Natural killer cell (primary cell): Measurements from ENCODE around the gene CPT2. TPM values are rescaled to one million over a fixed set of nuclear protein-coding genes. Genes with fewer than 3 reads are reported as not detected.

Source experiments
- ATAC-seq, 3 donors: fragments of 150-1000 bp in 2 of 3; fragments of 200-7000 bp in 1 of 3; cut with Tn5 transposase; 1 replicate in 1 of 3; 2 replicates in 2 of 3; pipeline ENCODE4 v1.10.0; 2021; ENCODE audit warnings: mild to moderate bottlenecking in 2 of 3, moderate library complexity in 2 of 3
- DNase-seq, 2 donors: peaks; one replicate each; pipeline versions ENCODE4 v3.0.0 to v3.0.0-alpha.2; 2013 to 2021; ENCODE audit warnings: mixed read lengths in 1 of 2
- H3K27ac ChIP-seq: one replicate; pipeline ENCODE4 v1.5.1; 2013; ENCODE audit warnings: mild to moderate bottlenecking, low read length
- H3K27me3 ChIP-seq: one replicate; pipeline ENCODE4 v1.6.1; 2013; ENCODE audit warnings: low read length; ENCODE audit not compliant: control insufficient read depth, insufficient read depth
- H3K36me3 ChIP-seq: one replicate; pipeline ENCODE4 v1.6.1; 2013; ENCODE audit warnings: low read length; ENCODE audit not compliant: control insufficient read depth, insufficient read depth
- H3K4me1 ChIP-seq: one replicate; pipeline ENCODE4 v1.6.1; 2013; ENCODE audit warnings: low read length; ENCODE audit not compliant: control insufficient read depth, insufficient read depth
- H3K4me3 ChIP-seq: one replicate; pipeline ENCODE4 v1.5.1; 2013; ENCODE audit warnings: low read length
- H3K9me3 ChIP-seq: one replicate; pipeline ENCODE4 v1.6.1; 2013; ENCODE audit warnings: low read length; ENCODE audit not compliant: control insufficient read depth, insufficient read depth
- H3K27ac Mint-ChIP-seq, 2 donors: one replicate each; pipeline ENCODE4 v1.8.0; 2022; ENCODE audit warnings: mild to moderate bottlenecking in 2 of 2, mixed read lengths in 2 of 2, moderate library complexity in 1 of 2
- H3K27me3 Mint-ChIP-seq, 2 donors: one replicate each; pipeline ENCODE4 v1.8.0; 2022; ENCODE audit warnings: low read depth in 2 of 2, mixed read lengths in 2 of 2
- H3K36me3 Mint-ChIP-seq: one replicate; pipeline ENCODE4 v1.8.0; 2022; ENCODE audit warnings: mixed read lengths
- H3K4me1 Mint-ChIP-seq, 2 donors: one replicate each; pipeline ENCODE4 v1.8.0; 2022; ENCODE audit warnings: mixed read lengths in 2 of 2
- H3K4me3 Mint-ChIP-seq: one replicate; pipeline ENCODE4 v1.8.0; 2022; ENCODE audit warnings: mild to moderate bottlenecking, moderate library complexity, mixed read lengths
- H3K9me3 Mint-ChIP-seq, 2 donors: one replicate each; pipeline ENCODE4 v1.8.0; 2022; ENCODE audit warnings: mixed read lengths in 2 of 2
- WGBS: methylation state at CpG from one replicate; pipeline ENCODE4 v1.1.7; 2013; ENCODE audit warnings: missing lambda C conversion rate; ENCODE audit not compliant: insufficient coverage; 5-methylcytosine and 5-hydroxymethylcytosine counted together
- intact Hi-C: fragments of 100-400 bp; cut with micrococcal nuclease; formaldehyde crosslinking; loops from one replicate; pipeline ENCODE4 v1.14.2; 2022
- total RNA-seq, 4 donors: library from RNA; stranded (reverse); fragments of 120-200 nt in 1 of 4; gene quantifications; one replicate each; pipeline versions ENCODE4 v1.2.3 to v1.2.4, GENCODE V29; 2013 to 2022
- TF ChIP-seq, protein P1 (sequence below): fragments of 200-600 bp; IDR thresholded peaks from one replicate; pipeline ENCODE4 v1.8.0; 2022; ENCODE audit warnings: antibody characterized with exemption

Gene CPT2
- total RNA-seq, 3 donors from 2014 or later (not counting 1 experiment from before 2014, with no cell fraction given), result 7.6 to 11.8 (median 9.0) TPM

DNA sequence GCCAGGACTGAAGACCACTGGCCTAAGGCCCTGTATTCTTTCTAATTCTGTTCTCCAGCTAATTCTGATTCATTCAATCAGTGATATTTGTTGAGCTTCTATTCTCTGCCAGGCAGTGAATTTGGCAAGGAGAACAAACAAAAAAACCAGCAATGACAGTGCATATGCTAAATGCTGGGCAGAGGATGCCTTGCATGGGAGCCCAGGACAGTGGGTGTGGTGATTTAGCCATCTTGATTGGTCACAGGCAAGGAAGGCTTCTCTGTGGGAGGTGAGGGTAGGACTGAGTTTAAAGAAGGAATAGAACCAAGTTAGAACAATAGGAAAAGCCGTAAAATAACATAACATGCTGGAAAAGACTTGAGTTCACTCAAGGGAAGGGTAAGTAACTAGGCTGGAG, 9.2 kb upstream of the CPT2 start:
- Histone ChIP-seq H3K9me3 (no peaks in the 10 kb centered on the region), H3K27me3 (no peaks in the 10 kb centered on the region), H3K36me3 (no peaks in the 10 kb centered on the region), H3K4me3 (no peak overlapping the region), H3K4me1 (peaks cover 14% of the 10 kb centered on the region), H3K27ac (no peak overlapping the region)
- ATAC-seq, result no peak
- intact Hi-C loops, result loop anchor here (10.0 kb wide), 1 partner anchor 343 kb away; the partner anchor contains the start of gene ZYG11A
- Mint-ChIP-seq H3K4me3 (no peak overlapping the region), H3K9me3 (no peaks in the 10 kb centered on the region), H3K4me1 (no peaks in the 10 kb centered on the region), H3K27me3 (peaks cover 0 to 11% of the 10 kb centered on the region in 2 donors), H3K27ac (no peak overlapping the region), H3K36me3 (no peaks in the 10 kb centered on the region)
- TF ChIP-seq, protein P1, sequence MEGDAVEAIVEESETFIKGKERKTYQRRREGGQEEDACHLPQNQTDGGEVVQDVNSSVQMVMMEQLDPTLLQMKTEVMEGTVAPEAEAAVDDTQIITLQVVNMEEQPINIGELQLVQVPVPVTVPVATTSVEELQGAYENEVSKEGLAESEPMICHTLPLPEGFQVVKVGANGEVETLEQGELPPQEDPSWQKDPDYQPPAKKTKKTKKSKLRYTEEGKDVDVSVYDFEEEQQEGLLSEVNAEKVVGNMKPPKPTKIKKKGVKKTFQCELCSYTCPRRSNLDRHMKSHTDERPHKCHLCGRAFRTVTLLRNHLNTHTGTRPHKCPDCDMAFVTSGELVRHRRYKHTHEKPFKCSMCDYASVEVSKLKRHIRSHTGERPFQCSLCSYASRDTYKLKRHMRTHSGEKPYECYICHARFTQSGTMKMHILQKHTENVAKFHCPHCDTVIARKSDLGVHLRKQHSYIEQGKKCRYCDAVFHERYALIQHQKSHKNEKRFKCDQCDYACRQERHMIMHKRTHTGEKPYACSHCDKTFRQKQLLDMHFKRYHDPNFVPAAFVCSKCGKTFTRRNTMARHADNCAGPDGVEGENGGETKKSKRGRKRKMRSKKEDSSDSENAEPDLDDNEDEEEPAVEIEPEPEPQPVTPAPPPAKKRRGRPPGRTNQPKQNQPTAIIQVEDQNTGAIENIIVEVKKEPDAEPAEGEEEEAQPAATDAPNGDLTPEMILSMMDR, result no peak
- DNase-seq, result no peak
- 96% methylated on average over 1 of the region's 1 CpG for WGBS

DNA sequence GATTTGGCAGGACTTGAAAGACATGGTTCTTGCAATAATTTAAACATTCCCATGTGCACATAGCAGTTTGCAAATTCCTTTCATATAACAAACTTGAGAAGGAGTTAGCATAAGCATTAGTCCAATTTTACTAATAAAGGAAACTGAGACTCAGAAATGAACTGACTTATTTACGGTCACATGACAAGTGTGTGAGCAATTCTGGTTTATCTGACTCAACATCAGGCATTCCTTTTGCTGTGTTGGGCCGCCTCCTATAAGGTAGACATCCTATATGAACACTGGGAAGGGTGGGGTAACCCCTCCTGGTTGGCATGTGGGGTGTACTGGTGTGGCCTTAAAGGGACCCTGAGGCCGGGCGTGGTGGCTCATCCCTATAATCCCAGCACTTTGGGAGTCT, 8.5 kb upstream of the CPT2 start:
- H3K27me3 Mint-ChIP-seq, result peaks cover 0 to 11% of the 10 kb centered on the region in 2 donors
- no peaks in the 10 kb centered on the region for H3K9me3 Mint-ChIP-seq
- no peaks in the 10 kb centered on the region for H3K36me3 Mint-ChIP-seq
- Histone ChIP-seq H3K4me1 (peaks cover 7% of the 10 kb centered on the region), H3K36me3 (no peaks in the 10 kb centered on the region), H3K27ac (no peak overlapping the region), H3K27me3 (no peaks in the 10 kb centered on the region), H3K9me3 (no peaks in the 10 kb centered on the region), H3K4me3 (no peak overlapping the region)
- no peak overlapping the region for H3K4me3 Mint-ChIP-seq
- intact Hi-C loops, result loop anchor here (10.0 kb wide), 1 partner anchor 343 kb away; the partner anchor contains the start of gene ZYG11A
- WGBS, result 96% methylated on average over 4 of the region's 4 CpGs
- H3K27ac Mint-ChIP-seq, result no peak overlapping the region
- no peak for DNase-seq
- TF ChIP-seq, protein P1, result no peak
- no peaks in the 10 kb centered on the region for H3K4me1 Mint-ChIP-seq
- ATAC-seq, result no peak

- Mint-ChIP-seq H3K27ac (no peak overlapping the region), H3K9me3 (no peaks in the 10 kb centered on the region), H3K4me3 (no peak overlapping the region), H3K27me3 (peaks cover 0 to 11% of the 10 kb centered on the region in 2 donors), H3K4me1 (no peaks in the 10 kb centered on the region), H3K36me3 (no peaks in the 10 kb centered on the region)
- H3K27ac ChIP-seq, result no peak overlapping the region
- DNase-seq (no peak), ATAC-seq (no peak)
- no peaks in the 10 kb centered on the region for H3K9me3 ChIP-seq
- no peaks in the 10 kb centered on the region for H3K4me1 ChIP-seq
- no peak overlapping the region for H3K4me3 ChIP-seq
- H3K27me3 ChIP-seq, result no peaks in the 10 kb centered on the region
- no peaks in the 10 kb centered on the region for H3K36me3 ChIP-seq
- WGBS, result 91% methylated on average over 4 of the region's 5 CpGs
- TF ChIP-seq, protein P1, result no peak
- intact Hi-C loops, result loop anchor here (10.0 kb wide), 1 partner anchor 344 kb away; the partner anchor contains the start of gene ZYG11A
Measured at GRCh38 chr1:53189061-53189460, 7.6 kb upstream of the CPT2 start.

GRCh38 chr1:53190210-53190611, 6.4 kb upstream of the CPT2 start:
- H3K27ac Mint-ChIP-seq, result no peak overlapping the region
- H3K4me3 Mint-ChIP-seq, result no peak overlapping the region
- no peaks in the 10 kb centered on the region for H3K27me3 ChIP-seq
- H3K27me3 Mint-ChIP-seq, result peaks cover 0 to 11% of the 10 kb centered on the region in 2 donors
- WGBS, result 98% methylated on average over 10 of the region's 10 CpGs
- H3K36me3 Mint-ChIP-seq, result no peaks in the 10 kb centered on the region
- no peaks in the 10 kb centered on the region for H3K4me1 Mint-ChIP-seq
- intact Hi-C loops, result no loop called here
- no peak overlapping the region for H3K27ac ChIP-seq
- TF ChIP-seq, protein P1, result no peak
- no peak for DNase-seq
- no peaks in the 10 kb centered on the region for H3K4me1 ChIP-seq
- no peak for ATAC-seq
- no peaks in the 10 kb centered on the region for H3K9me3 ChIP-seq
- H3K4me3 ChIP-seq, result no peak overlapping the region
- no peaks in the 10 kb centered on the region for H3K9me3 Mint-ChIP-seq
- H3K36me3 ChIP-seq, result no peaks in the 10 kb centered on the region
